HPDE6-E6E7 (cell line): ENCODE data around the gene APBB2.

Source experiments
- DNase-seq: peaks from one replicate; pipeline ENCODE4 v3.0.0; 2011; ENCODE audit warnings: missing footprints; ENCODE audit errors: extremely low spot score

APBB2 gene

GRCh38 chr4:40856840-40857362 lies 357.4 kb downstream of the APBB2 start:
- peak; percentile 71 for DNase-seq

GRCh38 chr4:40856277-40856839 lies 358.0 kb downstream of the APBB2 start:
- no peak for DNase-seq

GRCh38 chr4:40850496-40850895 lies 363.8 kb downstream of the APBB2 start:
- DNase-seq: no peak

DNA sequence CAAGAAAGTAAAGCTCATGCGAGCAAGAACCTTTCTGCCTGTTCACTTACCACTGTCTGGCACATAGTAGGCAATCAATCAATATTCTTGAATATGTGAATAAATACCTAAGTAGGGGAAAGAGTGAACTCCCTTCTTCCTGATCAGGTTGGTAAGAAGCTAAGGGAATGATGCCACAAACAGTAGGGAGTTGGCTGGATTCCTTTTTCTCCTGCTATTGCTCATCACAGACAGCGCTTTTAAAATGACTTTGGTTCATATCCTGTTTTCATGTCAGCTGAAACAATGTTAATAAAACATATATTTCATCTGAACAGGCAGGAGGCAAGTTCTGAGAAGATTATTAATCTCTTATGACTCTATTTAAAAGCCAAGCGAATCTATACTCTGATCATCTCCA lies 365.4 kb downstream of the APBB2 start:
- DNase-seq: no peak

DNA sequence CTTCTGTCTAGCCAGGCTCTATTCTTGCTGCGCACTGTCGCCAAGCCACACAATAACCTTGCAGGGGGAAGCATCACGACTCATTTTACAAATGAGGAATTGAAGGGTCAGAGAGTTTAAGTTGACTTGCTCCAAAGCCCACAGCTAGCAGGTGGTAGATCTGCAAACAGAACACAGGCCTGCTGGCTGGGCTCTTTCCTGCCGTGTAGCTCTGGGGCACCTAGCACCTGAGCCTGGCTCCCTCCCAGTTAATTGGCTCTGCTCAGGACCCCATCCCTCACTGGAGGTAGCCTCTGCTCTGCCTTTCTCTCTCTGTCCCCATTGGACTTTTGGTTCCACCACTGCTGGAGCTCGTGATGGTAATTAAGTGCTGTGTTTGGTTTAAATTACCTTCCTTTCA lies 366.1 kb downstream of the APBB2 start:
- DNase-seq: no peak

GRCh38 chr4:40846532-40846931 lies 367.8 kb downstream of the APBB2 start:
- no peak for DNase-seq

- DNase-seq: no peak
Observed at GRCh38 chr4:40845154-40845835, 369.0 kb downstream of the APBB2 start.

GRCh38 chr4:40844261-40844660 lies 370.1 kb downstream of the APBB2 start:
- no peak for DNase-seq

DNA sequence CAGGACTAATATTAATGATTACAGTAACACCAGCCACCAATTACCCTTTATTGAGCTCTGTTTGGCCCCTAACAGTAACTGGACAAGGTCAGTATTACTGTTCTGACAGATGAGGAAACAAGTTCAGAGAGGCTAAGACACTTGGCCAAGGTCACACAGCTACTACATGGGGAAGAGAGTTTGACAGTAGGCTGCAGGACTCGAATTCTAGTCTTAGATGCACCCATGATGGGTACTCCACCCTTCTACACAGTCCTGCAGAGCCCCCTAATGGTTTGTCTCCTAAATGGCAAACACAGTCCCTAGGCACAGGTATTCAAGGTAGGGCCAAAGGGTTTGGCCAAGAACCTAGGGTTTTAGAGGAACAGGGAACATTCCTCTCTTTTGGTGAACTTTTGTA lies 370.6 kb downstream of the APBB2 start:
- DNase-seq: no peak

- DNase-seq: no peak
Observed at GRCh38 chr4:40842725-40843423, 371.5 kb downstream of the APBB2 start.

GRCh38 chr4:40842318-40842717 lies 372.0 kb downstream of the APBB2 start:
- DNase-seq: no peak

GRCh38 chr4:40840985-40841571 lies 373.3 kb downstream of the APBB2 start:
- DNase-seq: peak; percentile 72

- DNase-seq: no peak
Observed at GRCh38 chr4:40840255-40840984, 373.9 kb downstream of the APBB2 start.

- no peak for DNase-seq
Observed at GRCh38 chr4:40838742-40839141, 375.6 kb downstream of the APBB2 start.

GRCh38 chr4:40837094-40837870 lies 377.1 kb downstream of the APBB2 start:
- DNase-seq: no peak

DNA sequence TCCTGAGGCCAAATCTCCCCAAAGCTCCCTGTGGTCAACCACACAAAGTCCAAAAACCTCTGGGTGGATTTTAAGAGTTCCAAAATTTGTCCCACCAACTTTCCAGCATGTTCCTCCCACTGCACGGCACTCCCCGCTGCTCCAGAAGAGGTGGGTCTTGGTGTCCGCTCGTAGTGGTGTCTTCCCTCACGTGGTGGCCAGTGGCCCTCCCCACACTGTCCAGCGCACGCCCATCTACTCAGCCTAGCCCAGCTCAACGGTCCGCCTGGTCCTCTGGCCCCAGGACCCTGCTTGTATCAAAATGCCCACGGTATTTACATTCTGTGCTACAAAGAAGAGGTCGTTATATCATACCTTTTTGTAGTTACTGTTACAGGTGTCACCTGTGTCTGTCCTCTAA lies 381.1 kb downstream of the APBB2 start:
- no peak for DNase-seq

GRCh38 chr4:40832175-40832574 lies 382.2 kb downstream of the APBB2 start:
- DNase-seq: no peak

DNA sequence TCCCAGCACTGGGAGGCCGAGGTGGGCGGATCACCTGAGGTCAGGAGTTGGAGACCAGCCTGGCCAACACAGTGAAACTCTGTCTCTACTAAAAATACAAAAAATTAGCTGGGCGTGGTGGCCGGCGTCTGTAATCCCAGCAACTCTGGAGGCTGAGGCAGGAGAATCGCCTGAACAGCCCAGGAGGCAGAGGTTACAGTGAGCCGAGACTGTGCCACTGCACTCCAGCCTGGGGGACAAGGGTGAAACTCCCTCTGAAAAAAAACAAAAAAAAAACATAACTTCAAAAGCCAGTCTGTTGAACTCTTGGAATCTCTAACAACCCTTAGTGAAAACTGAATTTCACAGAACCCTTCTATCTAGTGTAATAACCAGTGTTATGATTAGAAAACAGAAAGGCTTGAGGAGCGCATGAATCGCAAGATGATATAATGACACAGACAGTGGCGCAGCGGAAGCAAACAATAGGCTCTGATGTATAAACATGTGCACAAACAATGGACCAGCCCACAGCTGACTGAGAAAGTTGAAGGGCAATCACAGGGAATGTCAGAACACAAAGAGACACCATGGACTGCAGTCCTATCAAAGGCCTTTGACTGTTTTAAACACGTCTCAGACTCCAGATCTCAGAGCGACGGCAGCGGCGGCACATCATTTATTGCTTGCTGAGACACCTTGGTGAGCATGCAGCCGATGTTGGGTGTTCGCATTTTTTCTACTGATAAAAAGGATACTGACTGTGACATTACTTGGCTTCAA lies 383.0 kb downstream of the APBB2 start:
- no peak for DNase-seq

GRCh38 chr4:40829586-40829985 lies 384.8 kb downstream of the APBB2 start:
- no peak for DNase-seq

- no peak for DNase-seq
Observed at GRCh38 chr4:40828661-40829060, 385.7 kb downstream of the APBB2 start.
